HCT116 (cell line): ENCODE measurements around the gene EXOSC7. TPM values are rescaled to one million over a fixed set of nuclear protein-coding genes. Genes with fewer than 3 reads are reported as not detected.

ENCODE experiments used
- ATAC-seq: fragments of 200-7000 bp; cut with Tn5 transposase; 2 replicates; pipeline ENCODE4 v1.9.1; 2020; ENCODE audit warnings: mild to moderate bottlenecking, moderate library complexity
- BruUV-seq: library from RNA; stranded (reverse); fragments of 400-500 nt; replicated peaks from 2 replicates; lab custom pipeline; 2021; lab: Mats Ljungman, UMichigan
- CTCF ChIA-PET: fragments of 300-600 bp; sonication (Branson Sonifier 250); formaldehyde crosslinking; loops from one replicate; lab custom pipeline; 2021; ENCODE audit warnings: antibody characterized with exemption; lab: Charles Lee
- POLR2A ChIA-PET: fragments of 300-600, 350-600 bp; sonication (Branson Sonifier 250); formaldehyde crosslinking; loops from one replicate; lab custom pipeline; 2021; ENCODE audit warnings: antibody characterized with exemption; lab: Charles Lee
- RAD21 ChIA-PET, 2 experiments: fragments of 300-600 bp; sonication (Branson Sonifier 250); formaldehyde crosslinking; loops; one replicate each; lab custom pipeline; 2023; ENCODE audit warnings: low total read pairs in 2 of 2; ENCODE audit not compliant: uncharacterized antibody in 2 of 2, unreplicated experiment in 2 of 2, low non-redundant PET in 1 of 2; lab: Charles Lee
- DNase-seq: peaks from one replicate; pipeline ENCODE4 v3.0.0-alpha.2; 2010; ENCODE audit warnings: low read depth, low spot score
- H2AFZ ChIP-seq: fragments of 200-600 bp; shearing (Covaris generic), sonication (generic); 2 replicates; pipeline ENCODE4 v1.6.1; 2017; ENCODE audit warnings: low read depth, mixed run types, mixed read lengths, antibody characterized with exemption, low read length; ENCODE audit not compliant: poor library complexity, severe bottlenecking
- H3K27ac ChIP-seq: 2 replicates; pipeline ENCODE4 v1.5.1; 2012; ENCODE audit warnings: low read depth, low read length
- H3K27me3 ChIP-seq: fragments of 200-600 bp; sonication (generic); 2 replicates; pipeline ENCODE4 v1.6.1; 2016; ENCODE audit warnings: mixed run types, low read length, mixed read lengths; ENCODE audit not compliant: insufficient read depth
- H3K36me3 ChIP-seq, 2 experiments: fragments of 200-500 bp in 1 of 2; fragments of 200-600 bp in 1 of 2; sonication (Bioruptor generic) in 1 of 2; sonication (generic) in 1 of 2; 2 replicates each; pipeline versions ENCODE4 v1.5.1 to v1.6.1; 2014 to 2016; ENCODE audit warnings: low read length in 2 of 2, inconsistent platforms in 1 of 2, mixed read lengths in 1 of 2, mixed run types in 1 of 2; ENCODE audit not compliant: insufficient read depth in 2 of 2, control insufficient read depth in 1 of 2
- H3K4me1 ChIP-seq, 2 experiments: fragments of 200-600 bp in 1 of 2; sonication (generic) in 1 of 2; 2 replicates each; pipeline versions ENCODE4 v1.5.1 to v1.6.1; 2012 to 2017; ENCODE audit warnings: low read length in 2 of 2, inconsistent platforms in 1 of 2, mild to moderate bottlenecking in 1 of 2, mixed read lengths in 1 of 2, mixed run types in 1 of 2, moderate library complexity in 1 of 2; ENCODE audit not compliant: insufficient read depth in 2 of 2, control insufficient read depth in 1 of 2
- H3K4me2 ChIP-seq: fragments of 200-600 bp; sonication (generic); 2 replicates; pipeline ENCODE4 v1.6.1; 2017; ENCODE audit warnings: mixed run types, low read length, mixed read lengths
- H3K4me3 ChIP-seq, 2 experiments: fragments of 200-600 bp in 1 of 2; sonication (generic) in 1 of 2; replicated peaks in 1 of 2; 2 replicates each; pipeline ENCODE4 v1.5.1; 2011 to 2016; ENCODE audit warnings: low read length in 2 of 2, control low read depth in 1 of 2, low read depth in 1 of 2, mild to moderate bottlenecking in 1 of 2, mixed read lengths in 1 of 2, mixed run types in 1 of 2
- H3K79me2 ChIP-seq: fragments of 200-600 bp; sonication (generic); 2 replicates; pipeline ENCODE4 v1.6.1; 2017; ENCODE audit warnings: mild to moderate bottlenecking, mixed run types, low read length, moderate library complexity, mixed read lengths; ENCODE audit not compliant: insufficient read depth
- H3K9ac ChIP-seq: fragments of 200-600 bp; sonication (generic); 2 replicates; pipeline ENCODE4 v1.6.1; 2016; ENCODE audit warnings: low read length, mixed read lengths
- H3K9me2 ChIP-seq: fragments of 200-600 bp; sonication (generic), shearing (Covaris generic); 2 replicates; pipeline ENCODE4 v1.6.1; 2017; ENCODE audit warnings: mixed run types, mild to moderate bottlenecking, moderate library complexity; ENCODE audit not compliant: insufficient read depth
- H3K9me3 ChIP-seq, 2 experiments: fragments of 200-500 bp in 1 of 2; fragments of 200-600 bp in 1 of 2; sonication (Bioruptor generic) in 1 of 2; sonication (generic) in 1 of 2; 2 replicates each; pipeline ENCODE4 v1.6.1; 2014 to 2017; ENCODE audit warnings: low read length in 2 of 2, mixed read lengths in 2 of 2, inconsistent platforms in 1 of 2, low read depth in 1 of 2, mild to moderate bottlenecking in 1 of 2, mixed run types in 1 of 2, moderate library complexity in 1 of 2; ENCODE audit not compliant: control insufficient read depth in 1 of 2, insufficient read depth in 1 of 2
- H4K20me1 ChIP-seq: fragments of 200-600 bp; sonication (generic), shearing (Covaris generic); 2 replicates; pipeline ENCODE4 v1.6.1; 2017; ENCODE audit warnings: mixed run types, mild to moderate bottlenecking, moderate library complexity; ENCODE audit not compliant: insufficient read depth
- CEBPB ChIP-seq: IDR thresholded peaks from 2 replicates; pipeline ENCODE4 v1.6.1; 2012; ENCODE audit warnings: low read depth
- CTCF ChIP-seq, 3 experiments: fragments of 200-600 bp in 1 of 3; sonication (generic) in 1 of 3; IDR thresholded peaks in 2 of 3; conservative IDR thresholded peaks in 1 of 3; 2 replicates each; pipeline ENCODE4 v1.5.1; 2012 to 2017; ENCODE audit warnings: low read depth in 2 of 3, low read length in 2 of 3, antibody characterized with exemption in 1 of 3, borderline replicate concordance in 1 of 3, control low read depth in 1 of 3, mild to moderate bottlenecking in 1 of 3, mixed read lengths in 1 of 3, mixed run types in 1 of 3, moderate library complexity in 1 of 3; ENCODE audit not compliant: insufficient read depth in 1 of 3
- ELF1 ChIP-seq: IDR thresholded peaks from 2 replicates; pipeline ENCODE4 v1.6.1; 2012; ENCODE audit warnings: low read depth, borderline replicate concordance
- EZH2phosphoT487 ChIP-seq: fragments of 200-600 bp; IDR thresholded peaks from 2 replicates; pipeline ENCODE4 v1.6.1; 2018; ENCODE audit warnings: antibody characterized with exemption, borderline replicate concordance
- FOSL1 ChIP-seq: IDR thresholded peaks from 2 replicates; pipeline ENCODE4 v1.6.1; 2012; ENCODE audit warnings: low read depth
- JUND ChIP-seq: IDR thresholded peaks from 2 replicates; pipeline ENCODE4 v1.6.1; 2012
- POLR2A ChIP-seq: IDR thresholded peaks from 2 replicates; pipeline ENCODE4 v1.7.0; 2011; ENCODE audit warnings: borderline replicate concordance; ENCODE audit not compliant: insufficient read depth, insufficient read length; ENCODE audit errors: extremely low read depth
- POLR2AphosphoS5 ChIP-seq: IDR thresholded peaks from 2 replicates; pipeline ENCODE4 v1.6.1; 2011; ENCODE audit warnings: mild to moderate bottlenecking, low read depth, low read length, moderate library complexity
- RAD21 ChIP-seq: IDR thresholded peaks from 2 replicates; pipeline ENCODE4 v1.6.1; 2012; ENCODE audit warnings: low read depth, mild to moderate bottlenecking
- TCF7L2 ChIP-seq: IDR thresholded peaks from 2 replicates; pipeline ENCODE4 v1.7.0; 2011; ENCODE audit warnings: borderline replicate concordance, inconsistent platforms; ENCODE audit not compliant: insufficient read depth, insufficient read length; ENCODE audit errors: extremely low read depth
- intact Hi-C: fragments of 100-400 bp; cut with micrococcal nuclease; formaldehyde crosslinking; loops from 2 replicates; pipeline ENCODE4 v1.10.0; 2022
- total RNA-seq: library from RNA; stranded (reverse); gene quantifications from one replicate; pipeline ENCODE4 v1.2.1, GENCODE V29; 2021; ENCODE audit not compliant: unreplicated experiment
- TF ChIP-seq, protein P1 (sequence below): IDR thresholded peaks from 2 replicates; pipeline ENCODE4 v1.6.1; 2012

Gene EXOSC7
- total RNA-seq, 1 experiment from 2014 or later: 72.6 TPM

DNA sequence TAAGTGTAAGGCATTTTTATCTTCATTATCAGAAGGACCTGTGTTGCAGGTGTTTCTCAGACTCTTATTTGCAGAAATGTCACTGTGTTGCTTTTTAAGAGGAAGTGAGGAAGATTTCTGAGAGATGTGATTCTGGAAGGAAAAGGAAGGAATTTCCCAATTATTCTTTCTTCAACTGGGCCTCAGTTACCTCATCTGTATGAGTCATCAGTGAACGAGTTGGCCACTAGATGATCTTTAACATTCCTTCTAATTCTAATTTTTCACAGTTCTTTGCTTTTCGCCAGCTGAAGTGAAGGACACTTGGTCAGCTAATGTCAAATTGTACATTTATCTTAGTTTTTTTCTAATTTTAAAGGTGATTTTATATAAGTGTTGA, 79.0 kb downstream of the EXOSC7 start:
- ChIA-PET CTCF (interaction anchor here (0.7 to 4.3 kb wide), 8 partner anchors 8 to 639 kb away, joined by 3 to 28 read pairs (median 4); no protein-coding TSS in a partner anchor), POLR2A (interaction anchor here (0.6 to 0.9 kb wide), 3 partner anchors 13 to 93 kb away, joined by 3 to 4 read pairs (median 3); no protein-coding TSS in a partner anchor), RAD21 (interaction anchor here in 1 of 2 experiments (1.0 kb wide), 1 partner anchor 13 kb away, joined by 3 read pairs; no protein-coding TSS in a partner anchor)
- peak overlapping the region; percentile 3; the same call in 1 of the 2 replicates for H3K4me2 ChIP-seq
- no peaks in the 10 kb centered on the region for H3K9me2 ChIP-seq
- H3K4me3 ChIP-seq: no peak overlapping the region
- peaks cover 30 to 49% of the 10 kb centered on the region in 2 experiments; a peak in 3 of 4 replicates for H3K4me1 ChIP-seq
- no peaks in the 10 kb centered on the region for H3K36me3 ChIP-seq
- ATAC-seq (no peak), DNase-seq (no peak)
- no peaks in the 10 kb centered on the region for H3K79me2 ChIP-seq
- no TSS peak for BruUV-seq
- H2AFZ ChIP-seq: peak overlapping the region; percentile 63
- H4K20me1 ChIP-seq: no peaks in the 10 kb centered on the region
- no peaks in the 10 kb centered on the region for H3K9me3 ChIP-seq
- no peaks in the 10 kb centered on the region for H3K27me3 ChIP-seq
- intact Hi-C loops: no loop called here
- TF ChIP-seq POLR2AphosphoS5 (no peak), FOSL1 (0 out of 2 replicates have a peak, but pooled peaks have one; percentile 26), CEBPB (peak; percentile 36; the same call in 1 of the 2 replicates)
- H3K27ac ChIP-seq: no peak overlapping the region
- no peak overlapping the region for H3K9ac ChIP-seq

DNA sequence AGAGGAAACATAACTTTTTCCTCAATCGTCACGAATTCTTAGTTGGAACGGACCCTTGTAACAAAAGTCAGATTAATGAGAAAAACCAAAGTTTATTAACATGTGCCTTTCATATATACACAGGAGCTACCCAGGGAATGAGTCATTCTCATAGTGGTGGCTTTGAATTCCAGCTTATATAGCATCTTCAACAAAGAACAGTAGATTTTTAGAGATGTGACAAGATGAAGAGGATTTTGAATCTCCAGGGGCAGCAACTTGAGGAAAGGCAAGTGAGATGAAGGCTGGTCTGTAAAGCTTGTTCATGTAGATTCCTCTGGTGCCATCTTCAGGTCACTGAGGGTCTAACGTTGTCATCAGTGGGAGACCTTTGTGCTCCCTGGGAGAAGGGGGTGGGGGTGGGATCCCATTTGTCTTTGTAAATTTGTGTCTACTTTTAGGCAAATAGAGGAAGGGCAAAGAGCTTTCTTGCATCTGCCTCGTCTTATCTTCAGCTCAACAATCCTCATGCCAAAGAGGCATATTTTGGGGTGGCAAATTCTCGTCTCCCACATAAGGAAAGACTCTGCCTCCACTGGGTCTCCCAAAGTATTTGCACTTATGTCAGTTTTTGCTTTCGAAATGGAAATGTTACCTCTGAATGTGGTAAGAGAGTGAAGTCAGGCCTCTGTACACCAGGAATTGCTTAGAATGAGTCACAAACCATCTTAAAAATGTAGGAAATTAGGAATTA, 79.5 kb downstream of the EXOSC7 start:
- ChIA-PET POLR2A (interaction anchor here (0.6 to 0.9 kb wide), 4 partner anchors 14 to 145 kb away, joined by 3 to 4 read pairs (median 3); no protein-coding TSS in a partner anchor), CTCF (interaction anchor here (0.7 to 4.3 kb wide), 10 partner anchors 9 to 638 kb away, joined by 3 to 28 read pairs (median 4); no protein-coding TSS in a partner anchor), RAD21 (interaction anchor here in 1 of 2 experiments (1.0 kb wide), 1 partner anchor 14 kb away, joined by 3 read pairs; no protein-coding TSS in a partner anchor)
- peak; percentile 82 for ATAC-seq
- Histone ChIP-seq H3K4me2 (peak overlapping the region; percentile 15; the same call in 1 of the 2 replicates), H3K4me1 (peaks cover 30 to 49% of the 10 kb centered on the region in 2 experiments; a peak in 3 of 4 replicates), H3K79me2 (no peaks in the 10 kb centered on the region), H2AFZ (peak overlapping the region; percentile 63), H3K9me2 (no peaks in the 10 kb centered on the region), H3K9me3 (no peaks in the 10 kb centered on the region), H3K27ac (no peak overlapping the region), H3K36me3 (no peaks in the 10 kb centered on the region), H3K27me3 (no peaks in the 10 kb centered on the region), H3K9ac (no peak overlapping the region), H3K4me3 (no peak overlapping the region), H4K20me1 (no peaks in the 10 kb centered on the region)
- TF ChIP-seq JUND (no peak), RAD21 (peak; percentile 43), EZH2phosphoT487 (no peak), TCF7L2 (no peak), ELF1 (no peak), CTCF (IDR thresholded peaks at IDR 0.05 in 2 of 3, conservative IDR thresholded peaks at IDR 0.05 in 1 of 3; ENCODE audit: borderline replicate concordance in 1 of 3, insufficient read depth in 1 of 3, low read depth in 2 of 3, low read length in 2 of 3) (peak; percentile 6 to 42 (median 35); a peak in 3 of 6 replicates), FOSL1 (0 out of 2 replicates have a peak, but pooled peaks have one; percentile 7), POLR2A (no peak)
- TF ChIP-seq, protein P1, sequence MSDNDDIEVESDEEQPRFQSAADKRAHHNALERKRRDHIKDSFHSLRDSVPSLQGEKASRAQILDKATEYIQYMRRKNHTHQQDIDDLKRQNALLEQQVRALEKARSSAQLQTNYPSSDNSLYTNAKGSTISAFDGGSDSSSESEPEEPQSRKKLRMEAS: no peak
- DNase-seq: no peak
- intact Hi-C loops: no loop called here
- no TSS peak for BruUV-seq
